Neural cell (in vitro differentiated cells): ENCODE measurements around the gene LIN9. TPM values are rescaled to one million over a fixed set of nuclear protein-coding genes. Genes with fewer than 3 reads are reported as not detected.

ENCODE experiments used
- H2AFZ ChIP-seq: fragments of 200-600, 300-800 bp; sonication (generic), shearing (Covaris generic); 2 replicates; pipeline ENCODE4 v1.6.0; 2014; ENCODE audit warnings: low read depth, mild to moderate bottlenecking, antibody characterized with exemption, low read length, moderate library complexity
- H3F3A ChIP-seq: fragments of 200-600 bp; shearing (Covaris generic); 2 replicates; pipeline ENCODE4 v1.6.1; 2016; ENCODE audit warnings: mild to moderate bottlenecking, moderate library complexity, mixed read lengths, antibody characterized with exemption, low read length; ENCODE audit not compliant: insufficient read depth, poor library complexity, severe bottlenecking
- H3K27ac ChIP-seq: fragments of 200-600, 300-800 bp; sonication (generic), shearing (Covaris generic); 2 replicates; pipeline ENCODE4 v1.5.1; 2014; ENCODE audit warnings: mild to moderate bottlenecking, low read length, moderate library complexity
- H3K27me3 ChIP-seq: fragments of 300-800, 200-600 bp; sonication (generic), shearing (Covaris generic); 2 replicates; pipeline ENCODE4 v1.6.0; 2014; ENCODE audit warnings: mild to moderate bottlenecking, low read depth, low read length, moderate library complexity; ENCODE audit not compliant: insufficient read depth
- H3K36me3 ChIP-seq: fragments of 300-800, 200-600 bp; sonication (generic), shearing (Covaris generic); 2 replicates; pipeline ENCODE4 v1.5.1; 2014; ENCODE audit warnings: mild to moderate bottlenecking, antibody characterized with exemption, low read length, moderate library complexity; ENCODE audit not compliant: insufficient read depth
- H3K4me2 ChIP-seq: fragments of 300-800, 200-600 bp; sonication (generic), shearing (Covaris generic); 2 replicates; pipeline ENCODE4 v1.6.0; 2014; ENCODE audit warnings: mild to moderate bottlenecking, low read length
- H3K4me3 ChIP-seq: fragments of 300-800, 200-600 bp; sonication (generic), shearing (Covaris generic); 2 replicates; pipeline ENCODE4 v1.5.1; 2014; ENCODE audit warnings: mild to moderate bottlenecking, low read length, moderate library complexity
- H3K79me2 ChIP-seq: fragments of 200-600 bp; shearing (Covaris generic); replicated peaks from 2 replicates; pipeline ENCODE4 v1.6.0; 2014; ENCODE audit warnings: mild to moderate bottlenecking, low read length, moderate library complexity; ENCODE audit not compliant: insufficient read depth
- H3K9ac ChIP-seq: fragments of 300-800, 200-600 bp; sonication (generic), shearing (Covaris generic); 2 replicates; pipeline ENCODE4 v1.6.1; 2016; ENCODE audit warnings: mild to moderate bottlenecking, low read length, mixed read lengths
- H3K9me2 ChIP-seq: fragments of 200-600 bp; shearing (Covaris generic); 2 replicates; pipeline ENCODE4 v1.6.1; 2016; ENCODE audit warnings: mild to moderate bottlenecking, low read length, mixed read lengths; ENCODE audit not compliant: insufficient read depth
- H3K9me3 ChIP-seq: fragments of 200-600, 300-800 bp; sonication (generic), shearing (Covaris generic); 2 replicates; pipeline ENCODE4 v1.6.1; 2016; ENCODE audit warnings: mild to moderate bottlenecking, mixed run types, low read length, moderate library complexity, mixed read lengths
- H4K20me1 ChIP-seq: fragments of 200-600 bp; shearing (Covaris generic); 2 replicates; pipeline ENCODE4 v1.6.1; 2016; ENCODE audit warnings: mild to moderate bottlenecking, mixed run types; ENCODE audit not compliant: insufficient read depth
- CTCF ChIP-seq: fragments of 450-650 bp; IDR thresholded peaks from 2 replicates; pipeline ENCODE4 v1.5.1; 2014; ENCODE audit warnings: antibody characterized with exemption, mild to moderate bottlenecking, moderate library complexity; ENCODE audit not compliant: poor library complexity, severe bottlenecking
- EP300 ChIP-seq: fragments of 450-650 bp; conservative IDR thresholded peaks from 2 replicates; pipeline ENCODE4 v1.6.1; 2014; ENCODE audit warnings: antibody characterized with exemption, mild to moderate bottlenecking, moderate library complexity; ENCODE audit not compliant: poor library complexity, severe bottlenecking
- EZH2 ChIP-seq: fragments of 200-600, 300-800 bp; shearing (Covaris generic), sonication (generic); IDR thresholded peaks from 2 replicates; pipeline ENCODE4 v1.6.1; 2014; ENCODE audit warnings: antibody characterized with exemption, low read length, borderline replicate concordance, mild to moderate bottlenecking; ENCODE audit not compliant: insufficient read depth, poor library complexity, severe bottlenecking
- MXI1 ChIP-seq: fragments of 450-650 bp; conservative IDR thresholded peaks from 2 replicates; pipeline ENCODE4 v1.6.1; 2014; ENCODE audit warnings: antibody characterized with exemption, mild to moderate bottlenecking; ENCODE audit not compliant: poor library complexity, severe bottlenecking
- POLR2AphosphoS5 ChIP-seq: IDR thresholded peaks from 2 replicates; pipeline ENCODE4 v1.6.1; 2012
- RAD21 ChIP-seq: fragments of 450-650 bp; conservative IDR thresholded peaks from 2 replicates; pipeline ENCODE4 v1.6.1; 2014; ENCODE audit warnings: antibody characterized with exemption, mild to moderate bottlenecking, moderate library complexity
- SMC3 ChIP-seq: fragments of 450-650 bp; conservative IDR thresholded peaks from 2 replicates; pipeline ENCODE4 v1.6.1; 2014; ENCODE audit warnings: antibody characterized with exemption, mild to moderate bottlenecking, moderate library complexity; ENCODE audit not compliant: poor library complexity
- TAF1 ChIP-seq: IDR thresholded peaks from 2 replicates; pipeline ENCODE4 v1.6.1; 2012; ENCODE audit warnings: low read depth
- polyA plus RNA-seq: library from polyadenylated mRNA; depleted of rRNA; stranded (reverse); fragments of >200 nt; gene quantifications from 2 replicates; pipeline ENCODE4 v1.2.3, GENCODE V29; 2014
- TF ChIP-seq, protein P1 (sequence below): IDR thresholded peaks from 2 replicates; pipeline ENCODE4 v1.6.1; 2012; ENCODE audit warnings: borderline replicate concordance

LIN9 gene
- polyA plus RNA-seq, 1 donor from 2014 or later: 11.9 TPM

- Histone ChIP-seq H2AFZ (peak within 1 kb of the TSS; percentile 97), H3F3A (no peaks in the 10 kb centered on the region), H3K79me2 (peaks cover 39% of the 10 kb centered on the region), H3K4me2 (peak within 1 kb of the TSS; percentile 96), H3K36me3 (no peaks in the 10 kb centered on the region), H3K9ac (peak within 1 kb of the TSS; percentile 95), H4K20me1 (no peaks in the 10 kb centered on the region), H3K4me3 (peak within 1 kb of the TSS; percentile 93), H3K9me3 (no peaks in the 10 kb centered on the region), H3K27ac (peak within 1 kb of the TSS; percentile 89), H3K27me3 (no peaks in the 10 kb centered on the region), H3K9me2 (no peaks in the 10 kb centered on the region)
- TF ChIP-seq CTCF (peak; percentile 4), SMC3 (peak; percentile 20), POLR2AphosphoS5 (peak; percentile 99), TAF1 (peak; percentile 70), RAD21 (no peak), EP300 (peak; percentile 59), MXI1 (peak; percentile 81), EZH2 (no peak)
- TF ChIP-seq, protein P1, sequence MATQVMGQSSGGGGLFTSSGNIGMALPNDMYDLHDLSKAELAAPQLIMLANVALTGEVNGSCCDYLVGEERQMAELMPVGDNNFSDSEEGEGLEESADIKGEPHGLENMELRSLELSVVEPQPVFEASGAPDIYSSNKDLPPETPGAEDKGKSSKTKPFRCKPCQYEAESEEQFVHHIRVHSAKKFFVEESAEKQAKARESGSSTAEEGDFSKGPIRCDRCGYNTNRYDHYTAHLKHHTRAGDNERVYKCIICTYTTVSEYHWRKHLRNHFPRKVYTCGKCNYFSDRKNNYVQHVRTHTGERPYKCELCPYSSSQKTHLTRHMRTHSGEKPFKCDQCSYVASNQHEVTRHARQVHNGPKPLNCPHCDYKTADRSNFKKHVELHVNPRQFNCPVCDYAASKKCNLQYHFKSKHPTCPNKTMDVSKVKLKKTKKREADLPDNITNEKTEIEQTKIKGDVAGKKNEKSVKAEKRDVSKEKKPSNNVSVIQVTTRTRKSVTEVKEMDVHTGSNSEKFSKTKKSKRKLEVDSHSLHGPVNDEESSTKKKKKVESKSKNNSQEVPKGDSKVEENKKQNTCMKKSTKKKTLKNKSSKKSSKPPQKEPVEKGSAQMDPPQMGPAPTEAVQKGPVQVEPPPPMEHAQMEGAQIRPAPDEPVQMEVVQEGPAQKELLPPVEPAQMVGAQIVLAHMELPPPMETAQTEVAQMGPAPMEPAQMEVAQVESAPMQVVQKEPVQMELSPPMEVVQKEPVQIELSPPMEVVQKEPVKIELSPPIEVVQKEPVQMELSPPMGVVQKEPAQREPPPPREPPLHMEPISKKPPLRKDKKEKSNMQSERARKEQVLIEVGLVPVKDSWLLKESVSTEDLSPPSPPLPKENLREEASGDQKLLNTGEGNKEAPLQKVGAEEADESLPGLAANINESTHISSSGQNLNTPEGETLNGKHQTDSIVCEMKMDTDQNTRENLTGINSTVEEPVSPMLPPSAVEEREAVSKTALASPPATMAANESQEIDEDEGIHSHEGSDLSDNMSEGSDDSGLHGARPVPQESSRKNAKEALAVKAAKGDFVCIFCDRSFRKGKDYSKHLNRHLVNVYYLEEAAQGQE: peak; percentile 42
Observed at GRCh38 chr1:226186124-226187018, 122.6 kb downstream of the LIN9 start, which contains the start of gene ACBD3. Gene ACBD3 (minus strand): TSS chr1:226186741. CDS start chr1:226186675, 66 bp downstream.

- TF ChIP-seq MXI1: no peak
- TF ChIP-seq EP300: no peak
- no peak for TF ChIP-seq TAF1
- TF ChIP-seq POLR2AphosphoS5: no peak
- TF ChIP-seq SMC3: no peak
- TF ChIP-seq RAD21: no peak
- TF ChIP-seq CTCF: no peak
- no peak for TF ChIP-seq EZH2
- TF ChIP-seq, protein P1: no peak
- Histone ChIP-seq H3K9me3 (no peaks in the 10 kb centered on the region), H3K27ac (peak overlapping the region; percentile 89), H4K20me1 (no peaks in the 10 kb centered on the region), H3K9me2 (no peaks in the 10 kb centered on the region), H3K4me3 (peak overlapping the region; percentile 93), H3K79me2 (peaks cover 45% of the 10 kb centered on the region), H3F3A (no peaks in the 10 kb centered on the region), H3K4me2 (peak overlapping the region; percentile 96), H3K36me3 (no peaks in the 10 kb centered on the region), H3K9ac (peak overlapping the region; percentile 95), H3K27me3 (no peaks in the 10 kb centered on the region), H2AFZ (no peak overlapping the region)
Observed at GRCh38 chr1:226185141-226186036, 123.6 kb downstream of the LIN9 start.
